GM12875 (cell line): ENCODE data around the gene SP2.

Experiments
- H3K4me3 ChIP-seq: one replicate; pipeline ENCODE4 v1.5.1; 2011; ENCODE audit warnings: low read depth, low read length, control low read depth
- CTCF ChIP-seq: IDR thresholded peaks from 2 replicates; pipeline ENCODE4 v1.5.1; 2011; ENCODE audit warnings: low read depth, mild to moderate bottlenecking, control low read depth, inconsistent platforms, low read length, moderate library complexity, borderline replicate concordance; ENCODE audit not compliant: insufficient read depth

SP2 gene

GRCh38 chr17:47935961-47936360, 39.9 kb downstream of the SP2 start:
- TF ChIP-seq CTCF = no peak
- H3K4me3 ChIP-seq = no peak overlapping the region

GRCh38 chr17:47937941-47938340, 41.9 kb downstream of the SP2 start:
- no peak for TF ChIP-seq CTCF
- H3K4me3 ChIP-seq = no peak overlapping the region

- TF ChIP-seq CTCF = 0 out of 2 replicates have a peak, but pooled peaks have one; percentile 8
- peak within 1 kb of the TSS; percentile 57 for H3K4me3 ChIP-seq
Measured at GRCh38 chr17:47941246-47942095, 45.4 kb downstream of the SP2 start, which contains the start of gene PNPO. TSS of gene PNPO (plus strand) at chr17:47941571. CDS start at chr17:47941676, 105 bp downstream.

- TF ChIP-seq CTCF = no peak
- peak overlapping the region; percentile 57 for H3K4me3 ChIP-seq
Measured at GRCh38 chr17:47942096-47942510, 46.1 kb downstream of the SP2 start.

- H3K4me3 ChIP-seq = peak overlapping the region; percentile 57
- no peak for TF ChIP-seq CTCF
Measured at GRCh38 chr17:47942568-47942967, 46.5 kb downstream of the SP2 start.

- no peak for TF ChIP-seq CTCF
- no peak overlapping the region for H3K4me3 ChIP-seq
Measured at GRCh38 chr17:47945080-47945479, 49.0 kb downstream of the SP2 start.

- no peak overlapping the region for H3K4me3 ChIP-seq
- TF ChIP-seq CTCF = no peak
Measured at GRCh38 chr17:47945529-47946508, 49.8 kb downstream of the SP2 start.
